ENCODE measurements around the gene CYP11A1.

Gene CYP11A1

GRCh38 chr15:74318376-74319137 is 48.9 kb downstream of the CYP11A1 start:
- no peak for DNase-seq

GRCh38 chr15:74317820-74318375 is 49.5 kb downstream of the CYP11A1 start:
- DNase-seq: no peak

- DNase-seq: no peak
These were observed 51.3 kb downstream of the CYP11A1 start for GRCh38 chr15:74316141-74316540.

GRCh38 chr15:74315626-74316025 is 51.8 kb downstream of the CYP11A1 start:
- DNase-seq: no peak

GRCh38 chr15:74314795-74315438 is 52.5 kb downstream of the CYP11A1 start:
- no peak for DNase-seq

GRCh38 chr15:74313889-74314288 is 53.6 kb downstream of the CYP11A1 start:
- DNase-seq: no peak

- peak; percentile 65 for DNase-seq
These were observed 54.9 kb downstream of the CYP11A1 start for GRCh38 chr15:74312445-74313007.

- DNase-seq: no peak
These were observed 55.6 kb downstream of the CYP11A1 start for GRCh38 chr15:74311734-74312444.

GRCh38 chr15:74307827-74308811 is 59.3 kb downstream of the CYP11A1 start:
- DNase-seq: no peak

GRCh38 chr15:74306781-74307217 is 60.6 kb downstream of the CYP11A1 start:
- DNase-seq: no peak

GRCh38 chr15:74305687-74306086 is 61.8 kb downstream of the CYP11A1 start:
- no peak for DNase-seq

GRCh38 chr15:74304431-74304830 is 63.0 kb downstream of the CYP11A1 start:
- no peak for DNase-seq

- no peak for DNase-seq
These were observed 63.6 kb downstream of the CYP11A1 start for GRCh38 chr15:74303741-74304309.

GRCh38 chr15:74302821-74303359 is 64.6 kb downstream of the CYP11A1 start:
- DNase-seq: no peak

GRCh38 chr15:74301583-74302361 is 65.7 kb downstream of the CYP11A1 start:
- no peak for DNase-seq

GRCh38 chr15:74300057-74300795 is 67.2 kb downstream of the CYP11A1 start:
- DNase-seq: no peak

GRCh38 chr15:74297887-74298286 is 69.6 kb downstream of the CYP11A1 start:
- DNase-seq: no peak

GRCh38 chr15:74295800-74296199 is 71.6 kb downstream of the CYP11A1 start:
- no peak for DNase-seq

- DNase-seq: no peak
These were observed 73.4 kb downstream of the CYP11A1 start for GRCh38 chr15:74294010-74294409.

All from NCI-H2029 treated with DMSO at 0.1 percent for 48 hours (cell line).